Left cardiac atrium (tissue), 4 donors: ENCODE data around the gene ACSS1. TPM values are rescaled to one million over a fixed set of nuclear protein-coding genes. Genes with fewer than 3 reads are reported as not detected.

Experiments
- ATAC-seq, 2 donors: fragments of 200-7000 bp; cut with Tn5 transposase; one replicate each; pipeline ENCODE4 v1.9.1; 2020; ENCODE audit warnings: mild to moderate bottlenecking in 2 of 2, moderate library complexity in 2 of 2
- DNase-seq: peaks from one replicate; pipeline ENCODE4 v3.0.0-alpha.2; 2020
- intact Hi-C, 2 donors: fragments of 100-400 bp; cut with DNase I; formaldehyde crosslinking; loops; one replicate each; pipeline versions ENCODE4 v1.14.1 to v1.15.1; 2022 to 2023
- total RNA-seq, 2 donors: library from RNA; stranded (reverse); fragmentation: NEBNext Ultra II Directional; extraction: Animal tissue kit (Norgen Biotek cat#: 25700); gene quantifications; one replicate each; pipeline ENCODE4 v1.2.1, GENCODE V29; 2021
- donor health status: DM: no; HTN: yes; CAD: no.
- donor health status: DM: no; HTN: yes; CAD: no; lungs with severe emphysema.
- donor health status: DM: yes; HTN: yes; CAD: no.
- donor health status: Dilated cardiomyopathy.

Gene ACSS1
- total RNA-seq, 2 donors from 2014 or later = 27.9 to 55.0 TPM

DNA sequence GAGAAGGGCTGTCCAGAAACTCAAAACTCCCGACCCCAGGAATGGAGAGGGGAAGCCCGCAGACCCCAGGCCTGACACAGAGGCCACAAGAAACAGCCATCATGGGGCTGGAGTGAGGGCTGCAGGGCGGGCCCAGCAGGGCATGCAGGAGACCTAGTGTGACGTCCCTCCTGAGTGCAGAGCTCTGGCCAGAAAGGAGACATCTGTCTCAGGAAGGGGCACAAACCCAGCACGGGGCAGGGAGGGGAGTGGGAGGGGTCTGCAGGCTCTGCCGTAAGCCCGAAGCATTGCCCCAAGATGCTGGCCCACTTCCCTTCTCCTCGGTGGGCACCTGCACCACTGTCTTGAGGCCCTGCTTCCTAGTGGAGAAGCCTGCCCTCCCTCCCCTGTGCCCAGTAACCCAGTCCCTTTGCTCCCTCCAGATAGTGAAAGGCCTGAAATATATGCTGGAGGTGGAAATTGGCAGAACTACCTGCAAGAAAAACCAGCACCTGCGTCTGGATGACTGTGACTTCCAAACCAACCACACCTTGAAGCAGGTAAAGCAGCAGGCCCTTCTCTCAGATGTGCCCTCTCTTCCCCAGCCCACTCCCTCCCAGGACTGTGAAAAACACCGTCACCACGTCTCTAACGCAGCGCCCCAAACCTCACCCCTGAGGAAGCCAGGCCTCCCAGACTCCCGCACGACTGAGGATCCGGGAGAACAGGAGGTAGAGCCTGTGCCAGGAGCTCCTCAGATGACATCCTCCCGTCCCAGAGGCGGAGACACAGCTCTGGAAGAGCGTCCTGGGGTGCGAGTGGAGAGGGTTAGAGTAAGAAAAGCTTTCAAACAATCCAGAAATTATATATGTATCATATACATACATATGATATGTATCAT, 99.2 kb downstream of the ACSS1 start:
- no peak for DNase-seq

DNA sequence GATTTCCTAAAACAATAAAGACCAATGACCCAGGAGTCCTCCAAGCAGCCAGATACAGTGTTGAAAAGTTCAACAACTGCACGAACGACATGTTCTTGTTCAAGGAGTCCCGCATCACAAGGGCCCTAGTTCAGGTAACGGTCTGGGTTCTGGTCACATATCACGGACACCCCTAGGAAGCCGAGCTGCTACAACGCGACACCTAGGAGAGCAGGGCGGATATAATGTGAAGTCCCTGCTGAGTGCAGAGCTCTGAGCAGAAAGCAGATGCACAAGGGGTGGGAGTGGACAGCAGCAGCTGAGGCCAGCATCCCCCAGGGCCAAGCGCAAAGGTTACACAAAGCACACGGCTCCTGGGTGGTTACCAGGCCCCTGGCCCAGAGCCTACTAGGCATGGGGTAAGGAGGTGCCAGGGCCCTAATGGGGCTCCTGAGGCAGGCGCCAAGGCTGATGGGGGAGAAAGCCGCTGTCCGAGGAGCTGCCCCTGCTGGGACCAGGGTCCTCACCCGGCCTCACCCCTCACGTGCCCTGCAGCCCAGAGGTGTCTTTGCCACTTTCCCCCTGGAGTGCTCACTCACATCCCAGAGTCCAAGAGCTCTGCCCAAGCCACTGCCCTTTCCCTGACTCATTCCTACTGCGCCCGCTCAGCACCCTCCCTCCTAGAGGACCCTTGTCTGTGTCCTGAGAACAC, 100.5 kb downstream of the ACSS1 start:
- ATAC-seq = peak in 1 of 2 donors; percentile 46
- DNase-seq = no peak

More for the DNA sequence above, 99.2 kb downstream of the ACSS1 start:
- no peak for ATAC-seq
- intact Hi-C loops = no loop called here

More for the DNA sequence above, 100.5 kb downstream of the ACSS1 start:
- intact Hi-C loops = no loop called here

Other genes starting within 250 kb of the ACSS1 start
- 1 to 10 TPM; 1.7 to 2.7 TPM for gene CST7, start 108.9 kb downstream of the ACSS1 start, total RNA-seq
- gene APMAP, start 65.4 kb downstream of the ACSS1 start, total RNA-seq = 10 to 100 TPM; 47.0 to 52.2 TPM
- gene VSX1, start 24.0 kb upstream of the ACSS1 start, total RNA-seq = under 1 TPM in 1 of 2 donors, not detected in 1; 0.38 TPM
- gene ENTPD6, start 137.6 kb upstream of the ACSS1 start, total RNA-seq = 100 to 1,000 TPM; 110 to 127 TPM
- 100 to 1,000 TPM; 103 to 152 TPM for gene PYGB, start 189.9 kb upstream of the ACSS1 start, total RNA-seq